ENCODE results near the gene EPHX1. TPM values are rescaled to one million over a fixed set of nuclear protein-coding genes. Genes with fewer than 3 reads are reported as not detected.

The EPHX1 gene
- polyA plus RNA-seq, 2 of the 4 experiments (the other 2 are of a cell fraction) = 150 to 252 TPM

- H3K4me2 ChIP-seq = peak overlapping the region; percentile 64
- POLR2A ChIA-PET = interaction anchor here (0.7 to 2.5 kb wide), 3 partner anchors 37 to 120 kb away, joined by 3 to 12 read pairs (median 12); partner anchors contain the start of gene ENAH
These were observed 37.1 kb upstream of the EPHX1 start for GRCh38 chr1:225772848-225773247.

GRCh38 chr1:225774281-225775147, 35.4 kb upstream of the EPHX1 start:
- POLR2A ChIA-PET = no interaction called here
- no peak for FAIRE-seq

More at GRCh38 chr1:225772848-225773247, 37.1 kb upstream of the EPHX1 start:
- WGBS (ENCODE audit: missing lambda C conversion rate) = 88% methylated on average over 4 of the region's 4 CpGs
- FAIRE-seq (no peak), DNase-seq (ENCODE audit: low read depth in 1 of 2, low spot score in 1 of 2) (no peak), ATAC-seq (no peak)
- Histone ChIP-seq H3K9me3 (no peaks in the 10 kb centered on the region), H3K27ac (peak overlapping the region; percentile 83 to 86), H3K4me3 (no peak overlapping the region), H3K4me1 (peaks cover 46% of the 10 kb centered on the region)
- CTCF ChIA-PET = interaction anchor here (0.6 to 20.2 kb wide), 92 partner anchors 11 to 328 kb away, joined by 3 to 429 read pairs (median 5); partner anchors contain the start of genes ENAH, EPHX1 and TMEM63A
- TF ChIP-seq CTCF (IDR thresholded peaks at IDR 0.05) = no peak
- TF ChIP-seq POLR2A (IDR thresholded peaks at IDR 0.05; ENCODE audit: low read length) = no peak
- TF ChIP-seq NR3C1 (IDR thresholded peaks at IDR 0.05) = no peak
- no peak for TF ChIP-seq E2F6 (IDR thresholded peaks at IDR 0.05; ENCODE audit: borderline replicate concordance, low read depth)
- TF ChIP-seq TP53 (CRISPR knock-in tag; IDR thresholded peaks at IDR 0.05) = no peak
- no peak for TF ChIP-seq MAFK (IDR thresholded peaks at IDR 0.05; ENCODE audit: partially characterized antibody)
- TF ChIP-seq HOXA7 (CRISPR knock-in tag; IDR thresholded peaks at IDR 0.05) = no peak
- TF ChIP-seq CEBPB (IDR thresholded peaks at IDR 0.05) = no peak

GRCh38 chr1:225776294-225776693, 33.6 kb upstream of the EPHX1 start:
- WGBS (ENCODE audit: missing lambda C conversion rate) = 71% methylated on average over 4 of the region's 4 CpGs
- TF ChIP-seq HEYL (CRISPR knock-in tag; IDR thresholded peaks at IDR 0.05) (no peak), RCOR1 (IDR thresholded peaks at IDR 0.05; ENCODE audit: low read depth, low read length) (no peak)
- FAIRE-seq (no peak), DNase-seq (ENCODE audit: low read depth in 1 of 2, low spot score in 1 of 2) (no peak), ATAC-seq (no peak)
- Histone ChIP-seq H3K27ac (peak overlapping the region in 1 of 2 experiments; percentile 74; a peak in 3 of 6 replicates), H3K9me3 (no peaks in the 10 kb centered on the region), H3K4me2 (peak overlapping the region; percentile 82; the same call in 2 of the 3 replicates), H3K4me3 (no peak overlapping the region), H3K4me1 (peaks cover 51% of the 10 kb centered on the region)
- POLR2A ChIA-PET = interaction anchor here (0.6 to 1.9 kb wide), 2 partner anchors 34 to 169 kb away, joined by 3 to 5 read pairs; partner anchors contain the start of gene EPHX1
- CTCF ChIA-PET = interaction anchor here (0.7 to 20.2 kb wide), 9 partner anchors 13 to 297 kb away, joined by 3 to 429 read pairs (median 4); no protein-coding TSS in a partner anchor

More at GRCh38 chr1:225774281-225775147, 35.4 kb upstream of the EPHX1 start:
- no peak for ATAC-seq
- WGBS (ENCODE audit: missing lambda C conversion rate) = 69% methylated on average over 3 of the region's 3 CpGs
- Histone ChIP-seq H3K27ac (peak overlapping the region; percentile 83 to 86; a peak in 4 of 6 replicates), H3K4me2 (no peak overlapping the region), H3K4me3 (no peak overlapping the region), H3K4me1 (peaks cover 41% of the 10 kb centered on the region), H3K9me3 (no peaks in the 10 kb centered on the region)
- CTCF ChIA-PET = interaction anchor here (1.0 to 20.2 kb wide), 10 partner anchors 14 to 295 kb away, joined by 3 to 429 read pairs (median 4); partner anchors contain the start of gene ENAH
- DNase-seq (ENCODE audit: low read depth in 1 of 2, low spot score in 1 of 2) = no peak
- no peak for TF ChIP-seq ELK1 (IDR thresholded peaks at IDR 0.05; ENCODE audit: low read depth, low read length)
- TF ChIP-seq NR3C1 (IDR thresholded peaks at IDR 0.05) = no peak
- TF ChIP-seq RNF2 (IDR thresholded peaks at IDR 0.05; ENCODE audit: borderline replicate concordance, low read depth) = no peak
- no peak for TF ChIP-seq ZNF302 (CRISPR knock-in tag; IDR thresholded peaks at IDR 0.05)

All from A549 (cell line).